Left ventricle myocardium inferior (tissue), 1 donor: ENCODE results near the gene HDAC5. TPM values are rescaled to one million over a fixed set of nuclear protein-coding genes. Genes with fewer than 3 reads are reported as not detected.
A peak's percentile ranks its signal among the peaks of the same experiment; 100 is the strongest.

ENCODE experiments used
- DNase-seq: peaks from one replicate; pipeline ENCODE4 v3.0.0-alpha.2; 2020
- H3K27ac ChIP-seq: fragments of 200-600 bp; replicated peaks from 2 replicates; pipeline ENCODE4 v1.8.0; 2021
- H3K27me3 ChIP-seq: fragments of 200-600 bp; 2 replicates; pipeline ENCODE4 v1.8.0; 2021; ENCODE audit warnings: low read depth
- H3K36me3 ChIP-seq: fragments of 200-600 bp; 2 replicates; pipeline ENCODE4 v1.8.0; 2021
- H3K4me1 ChIP-seq: fragments of 200-600 bp; 2 replicates; pipeline ENCODE4 v1.8.0; 2021
- H3K4me3 ChIP-seq: fragments of 200-600 bp; 2 replicates; pipeline ENCODE4 v1.8.0; 2021; ENCODE audit warnings: mild to moderate bottlenecking, moderate library complexity
- H3K9me3 ChIP-seq: fragments of 200-600 bp; replicated peaks from 2 replicates; pipeline ENCODE4 v1.8.0; 2021
- intact Hi-C: fragments of 100-400 bp; cut with micrococcal nuclease; formaldehyde crosslinking; loops from one replicate; pipeline ENCODE4 v1.11.0; 2022
- total RNA-seq: library from RNA; stranded (reverse); fragmentation: NEBNext Ultra II Directional; extraction: Animal tissue kit (Norgen Biotek cat#: 25700); gene quantifications from one replicate; pipeline ENCODE4 v1.2.1, GENCODE V29; 2021
- TF ChIP-seq, protein P1 (sequence below): fragments of 200-600 bp; IDR thresholded peaks from 2 replicates; pipeline ENCODE4 v1.8.0; 2021; ENCODE audit warnings: antibody characterized with exemption, mild to moderate bottlenecking, borderline replicate concordance
- donor health status: DM: no; HTN: yes; CAD: no; lungs with severe emphysema.

HDAC5 gene
- total RNA-seq, 1 donor from 2014 or later, result 62.6 TPM

DNA sequence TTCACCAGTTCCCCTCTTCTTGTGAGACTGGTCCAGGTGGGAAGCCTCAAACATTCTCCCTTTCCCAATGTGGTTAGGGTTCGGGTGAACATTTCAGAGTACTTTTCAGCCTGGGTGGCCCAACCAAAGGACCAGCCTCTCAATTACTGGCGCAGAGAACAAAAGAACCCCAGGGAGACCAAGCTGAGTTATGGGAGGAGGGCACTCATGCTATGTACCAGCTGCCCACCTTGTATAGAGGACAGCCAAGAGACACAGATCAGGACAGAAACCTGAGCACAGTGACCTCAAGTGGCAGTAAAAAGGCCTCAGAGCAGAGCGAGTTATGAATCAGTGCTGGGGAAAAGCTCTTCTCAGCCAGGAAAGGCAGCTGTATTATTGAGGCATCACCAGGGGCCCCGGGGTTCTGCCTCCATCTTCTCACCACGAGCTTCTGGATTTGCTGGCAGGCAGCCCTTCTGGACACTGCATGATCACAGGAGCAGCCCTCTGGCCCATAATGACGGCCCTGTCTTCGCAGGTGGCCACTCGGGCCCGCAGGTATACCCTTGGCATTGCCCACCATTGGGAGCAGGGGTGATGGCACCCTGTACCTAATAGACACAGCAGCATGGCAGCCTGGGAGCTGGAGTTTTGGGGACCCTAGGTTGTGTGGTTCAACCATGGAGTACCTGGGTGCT is 49.1 kb downstream of the HDAC5 start:
- Histone ChIP-seq H3K27me3 (no peaks in the 10 kb centered on the region), H3K4me3 (no peak overlapping the region), H3K36me3 (peaks cover 56% of the 10 kb centered on the region), H3K27ac (no peak overlapping the region), H3K4me1 (peaks cover 59% of the 10 kb centered on the region), H3K9me3 (no peaks in the 10 kb centered on the region)
- intact Hi-C loops, result no loop called here
- TF ChIP-seq, protein P1, sequence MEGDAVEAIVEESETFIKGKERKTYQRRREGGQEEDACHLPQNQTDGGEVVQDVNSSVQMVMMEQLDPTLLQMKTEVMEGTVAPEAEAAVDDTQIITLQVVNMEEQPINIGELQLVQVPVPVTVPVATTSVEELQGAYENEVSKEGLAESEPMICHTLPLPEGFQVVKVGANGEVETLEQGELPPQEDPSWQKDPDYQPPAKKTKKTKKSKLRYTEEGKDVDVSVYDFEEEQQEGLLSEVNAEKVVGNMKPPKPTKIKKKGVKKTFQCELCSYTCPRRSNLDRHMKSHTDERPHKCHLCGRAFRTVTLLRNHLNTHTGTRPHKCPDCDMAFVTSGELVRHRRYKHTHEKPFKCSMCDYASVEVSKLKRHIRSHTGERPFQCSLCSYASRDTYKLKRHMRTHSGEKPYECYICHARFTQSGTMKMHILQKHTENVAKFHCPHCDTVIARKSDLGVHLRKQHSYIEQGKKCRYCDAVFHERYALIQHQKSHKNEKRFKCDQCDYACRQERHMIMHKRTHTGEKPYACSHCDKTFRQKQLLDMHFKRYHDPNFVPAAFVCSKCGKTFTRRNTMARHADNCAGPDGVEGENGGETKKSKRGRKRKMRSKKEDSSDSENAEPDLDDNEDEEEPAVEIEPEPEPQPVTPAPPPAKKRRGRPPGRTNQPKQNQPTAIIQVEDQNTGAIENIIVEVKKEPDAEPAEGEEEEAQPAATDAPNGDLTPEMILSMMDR, result no peak
- DNase-seq, result no peak

DNA sequence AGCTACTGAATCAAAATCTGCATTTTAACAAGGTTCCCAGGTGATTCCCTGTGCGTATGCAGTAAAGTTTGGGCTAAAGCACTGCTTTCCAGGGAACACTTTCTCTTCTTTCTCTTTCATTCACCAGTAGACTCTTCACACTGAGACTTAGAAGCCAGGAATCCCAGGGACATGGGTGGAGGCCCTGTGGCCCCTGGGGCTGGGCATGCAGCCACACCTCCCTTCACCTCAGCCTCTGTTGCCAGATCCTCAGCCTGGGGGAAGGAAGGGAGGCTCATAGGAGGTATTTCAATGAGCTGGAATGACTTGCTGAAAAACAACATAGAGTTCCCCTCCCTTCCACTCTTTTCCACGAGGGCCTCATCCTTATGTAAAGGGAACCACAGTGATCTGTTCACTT is 51.7 kb downstream of the HDAC5 start:
- peaks cover 57% of the 10 kb centered on the region for H3K4me1 ChIP-seq
- intact Hi-C loops, result no loop called here
- TF ChIP-seq, protein P1, result no peak
- DNase-seq, result no peak
- H3K36me3 ChIP-seq, result peaks cover 30% of the 10 kb centered on the region
- H3K9me3 ChIP-seq, result no peaks in the 10 kb centered on the region
- H3K27me3 ChIP-seq, result no peaks in the 10 kb centered on the region
- H3K4me3 ChIP-seq, result peak overlapping the region; percentile 91
- H3K27ac ChIP-seq, result peak overlapping the region; percentile 95

DNA sequence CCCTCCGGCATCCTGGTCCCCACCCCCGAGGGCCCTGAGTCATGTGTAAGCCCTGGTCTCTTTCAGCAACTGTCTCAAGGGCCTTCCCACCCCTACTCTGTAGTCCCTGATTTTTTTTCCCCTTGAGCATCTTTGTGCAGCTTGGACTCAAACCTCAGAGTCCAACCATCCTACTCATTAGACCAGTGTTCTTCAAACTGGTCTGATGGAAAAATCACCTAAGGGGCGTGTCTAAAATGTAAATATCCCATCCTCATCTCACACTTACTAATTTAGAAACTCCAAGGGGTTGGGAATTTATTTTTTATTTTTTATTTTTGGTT is 52.3 kb downstream of the HDAC5 start:
- peak overlapping the region; percentile 91 for H3K4me3 ChIP-seq
- no peak for DNase-seq
- H3K27ac ChIP-seq, result peak overlapping the region; percentile 95
- TF ChIP-seq, protein P1, result no peak
- peaks cover 54% of the 10 kb centered on the region for H3K4me1 ChIP-seq
- H3K27me3 ChIP-seq, result no peaks in the 10 kb centered on the region
- H3K9me3 ChIP-seq, result no peaks in the 10 kb centered on the region
- peaks cover 23% of the 10 kb centered on the region for H3K36me3 ChIP-seq
- intact Hi-C loops, result no loop called here

DNA sequence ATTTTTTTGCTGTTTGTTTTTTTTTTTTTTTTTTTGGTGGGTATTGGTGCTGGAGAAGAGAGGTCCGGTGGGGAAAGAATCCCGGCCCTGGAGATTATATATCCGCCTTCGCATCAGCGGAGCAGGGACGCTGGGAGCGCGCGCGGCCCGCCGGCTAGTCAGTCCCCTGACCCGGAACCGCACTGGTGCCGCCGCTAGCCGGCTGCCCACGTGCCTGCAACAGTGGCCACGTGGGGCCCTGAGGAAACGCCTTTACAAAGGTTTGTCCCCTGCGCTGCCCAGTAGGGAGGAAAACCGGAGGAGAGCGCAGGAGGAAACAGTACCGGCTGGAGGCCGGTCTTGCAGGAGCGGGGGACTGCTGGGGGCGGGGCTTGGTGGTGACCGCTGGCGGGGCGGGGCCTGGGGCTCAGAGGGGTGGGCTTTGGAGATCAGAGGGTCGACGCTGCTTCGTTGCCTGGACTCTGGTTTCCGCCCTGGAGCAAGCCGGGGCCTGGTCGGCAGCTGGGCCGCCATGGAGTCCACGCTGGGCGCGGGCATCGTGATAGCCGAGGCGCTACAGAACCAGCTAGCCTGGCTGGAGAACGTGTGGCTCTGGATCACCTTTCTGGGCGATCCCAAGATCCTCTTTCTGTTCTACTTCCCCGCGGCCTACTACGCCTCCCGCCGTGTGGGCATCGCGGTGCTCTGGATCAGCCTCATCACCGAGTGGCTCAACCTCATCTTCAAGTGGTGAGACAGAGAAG is 52.8 kb downstream of the HDAC5 start, which contains the start of gene G6PC3:
G6PC3 (plus strand) TSS at position 281 of the 743 bp plus-strand sequence; CDS start at position 512, 231 bp downstream.
- DNase-seq, result peak; percentile 95
- Histone ChIP-seq H3K4me1 (peaks cover 54% of the 10 kb centered on the region), H3K36me3 (peaks cover 18% of the 10 kb centered on the region), H3K27me3 (no peaks in the 10 kb centered on the region), H3K9me3 (no peaks in the 10 kb centered on the region), H3K27ac (peak within 1 kb of the TSS; percentile 95), H3K4me3 (peak within 1 kb of the TSS; percentile 91)
- TF ChIP-seq, protein P1, result peak; percentile 22
- intact Hi-C loops, result no loop called here

DNA sequence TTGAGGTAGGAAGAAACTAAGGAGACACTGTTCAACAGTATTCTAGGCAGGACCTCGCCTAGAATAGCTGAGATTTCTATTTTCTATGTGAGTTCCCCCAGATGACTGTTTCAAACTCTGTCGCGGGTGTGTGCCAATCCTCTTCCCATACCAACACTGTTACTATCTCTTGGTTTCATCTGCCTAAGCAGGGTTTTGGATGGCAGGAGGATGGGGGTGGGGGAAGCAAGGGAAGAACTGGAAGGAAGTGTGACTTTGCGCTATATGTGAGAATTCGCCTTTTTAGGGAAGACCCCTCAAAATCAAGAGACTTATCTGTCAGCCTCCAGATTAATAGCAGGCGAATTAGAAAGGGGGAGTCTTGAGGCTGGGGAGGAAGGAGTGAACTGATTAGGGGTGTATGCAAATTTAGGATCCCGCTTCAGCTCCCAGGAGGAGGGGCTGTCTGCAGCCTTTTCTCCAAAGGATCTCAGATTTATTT is 53.4 kb downstream of the HDAC5 start:
- Histone ChIP-seq H3K27me3 (no peaks in the 10 kb centered on the region), H3K4me1 (peaks cover 60% of the 10 kb centered on the region), H3K4me3 (peak overlapping the region; percentile 91), H3K36me3 (peaks cover 12% of the 10 kb centered on the region), H3K9me3 (no peaks in the 10 kb centered on the region), H3K27ac (peak overlapping the region; percentile 95)
- TF ChIP-seq, protein P1, result no peak
- no peak for DNase-seq
- intact Hi-C loops, result no loop called here
